ENCODE data around the gene ST6GALNAC6.

- TF ChIP-seq POLR2AphosphoS5 (IDR thresholded peaks at IDR 0.05) (no peak), EP300 (conservative IDR thresholded peaks at IDR 0.05; ENCODE audit: poor library complexity, severe bottlenecking) (no peak), CTCF (IDR thresholded peaks at IDR 0.05; ENCODE audit: poor library complexity, severe bottlenecking) (no peak), REST (IDR thresholded peaks at IDR 0.05; ENCODE audit: borderline replicate concordance) (no peak), MXI1 (conservative IDR thresholded peaks at IDR 0.05; ENCODE audit: poor library complexity, severe bottlenecking) (no peak), RAD21 (conservative IDR thresholded peaks at IDR 0.05) (no peak)
Measured at GRCh38 chr9:127945338-127945737, 45.9 kb upstream of the ST6GALNAC6 start.

All from neural cell (in vitro differentiated cells).